GM12875 (cell line): Measurements from ENCODE around the gene ZNF772.

Source experiments
- H3K4me3 ChIP-seq: one replicate; pipeline ENCODE4 v1.5.1; 2011; ENCODE audit warnings: low read depth, low read length, control low read depth
- CTCF ChIP-seq: IDR thresholded peaks from 2 replicates; pipeline ENCODE4 v1.5.1; 2011; ENCODE audit warnings: low read depth, mild to moderate bottlenecking, control low read depth, inconsistent platforms, low read length, moderate library complexity, borderline replicate concordance; ENCODE audit not compliant: insufficient read depth

The ZNF772 gene

DNA sequence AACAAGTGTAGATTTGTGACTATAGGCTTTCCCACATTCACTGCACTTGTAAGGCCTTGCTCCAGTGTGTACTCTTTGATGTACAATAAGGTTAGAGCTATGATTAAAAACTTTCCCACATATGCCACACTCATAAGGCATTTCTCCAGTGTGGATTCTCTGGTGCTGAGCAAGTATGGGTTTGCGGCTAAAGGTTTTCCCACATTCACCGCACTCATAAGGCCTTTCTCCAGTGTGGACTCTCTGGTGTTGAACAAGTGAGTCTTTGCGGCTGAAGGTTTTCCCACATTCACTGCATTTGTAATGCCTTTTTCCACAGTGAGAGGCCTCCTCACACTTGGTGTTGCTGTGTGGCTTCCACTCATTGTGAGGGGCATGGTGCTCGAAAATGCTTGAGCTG lies 3.7 kb downstream of the ZNF772 start:
- no peak for TF ChIP-seq CTCF
- no peak overlapping the region for H3K4me3 ChIP-seq

DNA sequence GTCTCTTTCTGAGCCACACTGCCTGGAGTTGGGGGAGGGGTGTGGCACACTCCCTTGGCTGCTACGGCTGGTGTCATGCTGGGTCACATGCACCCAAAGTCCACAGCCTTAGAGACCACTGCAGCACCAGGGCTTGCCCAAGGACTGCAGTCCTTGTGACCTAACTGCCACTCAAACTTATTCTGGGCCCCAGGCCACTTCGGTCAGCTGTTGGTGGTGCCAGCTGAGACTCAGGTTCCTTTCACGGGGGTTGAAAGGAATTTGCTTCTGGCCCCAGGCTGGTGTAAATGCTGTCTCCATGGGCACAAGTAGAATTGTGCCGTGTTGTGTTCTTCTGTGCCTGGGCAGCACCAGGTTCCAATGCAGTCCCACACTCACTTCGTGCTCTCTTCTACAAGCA lies 10.9 kb downstream of the ZNF772 start:
- H3K4me3 ChIP-seq = no peak overlapping the region
- no peak for TF ChIP-seq CTCF

GRCh38 chr19:57465680-57466381 lies 11.5 kb downstream of the ZNF772 start:
- H3K4me3 ChIP-seq = no peak overlapping the region

DNA sequence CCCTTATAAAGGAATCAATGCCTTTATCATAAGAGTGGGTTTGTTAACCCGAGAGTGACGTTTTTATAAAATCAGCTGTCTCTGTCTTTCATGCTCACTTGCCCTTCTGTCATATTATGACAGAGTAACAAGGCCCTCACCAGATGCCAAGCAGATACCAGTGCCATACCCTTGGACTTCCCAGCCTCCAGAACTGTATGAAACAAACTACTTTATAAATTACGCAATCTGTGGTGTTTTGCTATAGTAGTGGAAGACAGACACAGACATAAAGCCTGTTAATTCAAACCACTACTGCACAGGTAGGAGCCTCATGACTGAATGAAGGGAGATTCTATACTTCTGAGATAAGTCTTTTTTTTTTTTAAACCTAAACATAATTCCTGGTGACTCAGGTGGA lies 25.1 kb downstream of the ZNF772 start:
- TF ChIP-seq CTCF = no peak
- H3K4me3 ChIP-seq = no peak overlapping the region

More at GRCh38 chr19:57465680-57466381, 11.5 kb downstream of the ZNF772 start:
- TF ChIP-seq CTCF = peak; percentile 42; the same call in 1 of the 2 replicates

- no peak for TF ChIP-seq CTCF
Measured at GRCh38 chr19:57443121-57443696, 34.2 kb downstream of the ZNF772 start.

GRCh38 chr19:57441979-57442752 lies 35.2 kb downstream of the ZNF772 start:
- no peak for TF ChIP-seq CTCF
- H3K4me3 ChIP-seq = no peak overlapping the region

More at GRCh38 chr19:57443121-57443696, 34.2 kb downstream of the ZNF772 start:
- H3K4me3 ChIP-seq = no peak overlapping the region
